Stimulated activated CD8-positive, alpha-beta memory T cell treated with anti-CD3 and anti-CD28 coated beads, Interleukin-15, amount 100 ng/mL, for 24 hours (primary cell): ENCODE measurements around the gene LMO7.
"Not testable (repeated sequence)": the region's sequence is repeated elsewhere in the genome, so short reads cannot be mapped to it uniquely, and the experiment has no call there.

Source experiments
- DNase-seq: peaks from one replicate; pipeline ENCODE4 v3.0.0-alpha.2; 2020; ENCODE audit warnings: low read depth

LMO7 gene

DNA sequence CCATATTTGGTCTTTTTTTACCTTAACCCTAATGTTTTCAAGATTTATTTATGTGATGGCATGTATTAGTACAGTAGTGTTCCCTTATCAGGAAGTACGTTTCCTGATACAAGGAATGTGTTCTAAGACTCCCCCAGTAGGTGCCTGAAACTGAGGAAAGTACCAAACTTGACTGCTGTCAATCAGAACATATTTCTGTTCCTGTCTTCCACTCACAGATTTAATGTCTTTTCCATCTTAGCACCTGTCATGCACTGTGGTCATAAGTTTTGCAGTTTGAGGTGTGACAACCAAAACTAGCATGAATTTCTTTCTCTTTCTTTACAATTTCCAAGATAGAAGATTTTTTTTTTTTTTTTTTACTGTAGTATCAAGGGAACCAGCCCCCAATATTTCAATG, 62.9 kb downstream of the LMO7 start:
- DNase-seq: no peak

DNA sequence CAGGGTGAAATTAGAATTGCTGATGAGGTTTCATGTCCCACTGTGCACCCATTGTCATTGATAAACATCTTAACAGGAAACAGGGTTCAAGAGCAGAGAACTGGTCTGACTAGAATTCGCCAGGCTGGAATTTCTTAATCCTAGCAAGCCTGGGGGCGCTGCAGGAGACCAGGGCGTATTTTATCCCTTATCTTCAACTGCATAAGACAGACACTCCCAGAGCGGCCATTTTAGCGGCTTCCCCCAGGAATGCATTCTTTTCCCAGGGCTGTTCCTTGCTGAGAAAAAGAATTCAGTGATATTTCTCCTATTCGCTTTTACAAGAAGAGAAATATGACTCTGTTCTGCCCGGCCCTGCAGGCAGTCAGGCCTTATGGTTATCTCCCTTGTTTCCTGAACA, 63.6 kb downstream of the LMO7 start:
- DNase-seq: not testable (repeated sequence)

DNA sequence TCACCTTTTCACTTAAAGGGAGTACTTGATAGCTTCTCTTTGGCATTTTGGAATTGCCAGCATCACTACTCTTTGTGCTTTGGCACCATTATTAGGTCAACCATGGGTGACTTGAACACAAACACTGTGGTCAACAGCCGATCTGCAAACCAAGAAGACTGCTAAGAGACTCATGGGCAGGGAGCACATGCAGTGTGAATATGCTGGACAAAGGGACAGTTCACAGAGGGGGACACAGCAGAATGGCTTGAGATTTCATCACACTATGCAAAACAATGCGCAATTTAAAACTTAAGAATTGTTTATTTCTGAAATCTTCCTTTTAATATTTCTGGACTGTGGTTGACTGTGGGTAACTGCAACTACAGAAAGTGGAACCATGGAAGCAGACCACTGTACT, 64.4 kb downstream of the LMO7 start:
- DNase-seq: no peak

DNA sequence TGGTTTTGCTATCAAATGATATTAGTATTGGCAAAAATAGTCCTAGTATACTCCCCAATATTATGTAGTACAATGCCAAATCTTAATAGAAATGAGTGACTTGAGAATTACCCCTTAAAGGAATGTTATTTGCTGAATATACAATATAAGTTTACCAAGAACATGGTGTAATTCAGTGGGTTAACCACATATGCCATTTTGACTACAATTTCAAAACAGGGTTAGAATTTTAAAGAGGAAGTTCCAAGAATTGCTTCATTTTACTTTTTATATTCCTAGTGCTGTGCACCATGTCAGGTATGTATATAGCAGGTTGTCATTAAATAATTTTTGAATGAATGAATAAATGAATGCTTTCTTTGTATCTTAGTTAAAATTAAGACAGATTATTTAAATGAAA, 66.3 kb downstream of the LMO7 start:
- no peak for DNase-seq

DNA sequence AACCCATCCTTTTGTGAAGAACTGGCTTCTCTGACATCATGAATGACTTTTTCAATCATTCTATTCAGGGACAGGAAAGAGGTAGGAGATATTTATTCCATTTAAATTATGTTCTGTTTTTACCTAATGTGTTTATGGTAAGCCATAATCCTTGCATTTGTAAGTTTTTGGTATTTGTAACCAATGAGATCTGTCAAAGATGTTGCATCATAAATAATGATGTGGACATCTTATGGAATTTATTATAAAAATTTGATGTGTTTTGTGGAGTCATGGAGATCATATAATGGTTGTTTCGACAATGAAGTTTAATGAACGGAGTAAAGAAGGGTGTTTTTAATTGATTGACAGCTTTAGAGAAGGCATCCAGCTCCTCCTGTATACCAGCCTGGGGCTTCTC, 67.6 kb downstream of the LMO7 start:
- no peak for DNase-seq

DNA sequence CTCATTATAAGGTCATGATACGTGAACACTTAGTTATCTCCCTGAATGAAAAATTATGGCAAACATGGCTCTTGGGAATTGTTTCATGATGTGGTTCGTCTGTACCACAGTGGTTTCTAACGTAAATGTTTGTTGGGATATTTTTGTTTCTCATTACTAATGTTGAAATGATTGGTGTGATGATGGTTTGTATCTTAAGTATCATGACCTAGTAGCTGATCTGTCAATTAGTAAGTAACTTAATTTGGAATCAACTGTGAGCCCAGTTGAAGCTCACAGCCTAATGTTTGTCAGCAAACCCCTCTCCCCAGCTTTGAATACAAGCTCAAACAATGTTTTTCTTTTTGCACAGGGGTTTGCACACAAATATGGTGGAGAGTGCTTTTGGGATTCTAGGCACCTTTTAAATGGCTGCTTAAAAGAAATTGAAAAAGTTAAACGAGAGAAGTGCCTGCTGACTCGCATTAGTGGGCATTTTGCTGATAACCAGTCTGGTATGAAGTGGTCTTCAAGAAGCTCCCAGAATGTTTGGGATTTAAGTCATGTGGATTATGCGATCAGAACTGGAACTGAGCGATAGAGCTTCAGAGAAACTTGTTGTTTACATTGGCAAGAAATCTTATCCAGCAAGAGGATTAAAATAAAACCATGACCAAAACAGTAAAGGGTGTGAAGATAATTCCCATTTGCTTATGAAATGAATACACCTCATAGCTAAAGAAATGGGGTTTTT, 68.2 kb downstream of the LMO7 start:
- no peak for DNase-seq

DNA sequence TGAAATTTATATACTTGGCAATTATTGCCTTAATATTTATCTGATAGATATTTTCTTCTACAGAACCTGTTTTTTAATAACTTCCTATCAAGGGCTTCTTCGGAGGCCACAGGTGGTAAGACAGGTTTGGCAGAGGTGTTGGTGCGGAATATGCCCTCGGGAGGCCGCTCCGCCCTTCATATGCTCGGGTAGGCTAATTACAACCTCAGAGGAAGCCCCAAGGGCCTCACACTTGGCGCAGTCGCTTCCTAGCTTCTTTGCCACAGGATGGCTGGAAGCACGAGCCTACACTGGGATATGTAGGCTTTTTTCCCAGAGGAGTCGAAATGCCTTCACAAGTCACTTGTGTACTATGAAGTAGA, 68.8 kb downstream of the LMO7 start:
- no peak for DNase-seq

DNA sequence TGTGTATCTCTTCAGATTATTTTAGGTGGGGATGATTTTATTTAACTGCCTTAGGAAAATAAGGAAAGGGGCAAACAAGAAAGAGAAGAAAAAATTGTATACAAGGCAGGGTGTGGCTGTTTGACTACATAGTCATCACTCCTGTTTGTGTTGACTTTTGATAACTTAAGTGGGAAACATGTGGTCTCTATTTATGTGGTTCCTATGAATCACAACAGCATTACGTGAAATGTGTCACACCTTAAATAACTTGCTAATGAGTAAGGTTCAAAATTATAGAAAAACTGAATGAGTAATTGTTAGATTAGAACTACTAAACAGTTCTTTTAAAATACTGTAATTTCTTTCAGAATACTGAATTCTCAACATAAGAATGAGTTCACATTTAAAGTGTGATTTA, 69.3 kb downstream of the LMO7 start:
- no peak for DNase-seq

DNA sequence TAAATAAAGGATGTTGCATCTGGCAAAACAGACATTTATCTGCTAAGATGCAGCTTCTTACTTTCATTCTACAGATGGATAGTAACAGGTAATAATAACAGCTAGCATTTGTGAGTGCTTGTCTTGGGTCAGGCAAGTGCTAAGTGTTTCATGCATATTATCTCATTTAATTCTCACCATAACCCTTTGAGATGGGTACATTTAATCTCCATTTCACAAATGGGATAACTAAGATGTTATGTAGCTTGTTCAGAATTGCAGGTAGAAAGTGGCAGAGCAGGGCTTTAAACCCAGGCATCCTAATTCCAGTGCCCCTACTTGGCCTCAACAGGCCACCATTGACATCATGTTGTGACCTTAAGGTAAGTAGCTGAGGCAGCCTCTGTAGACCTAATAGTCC, 69.8 kb downstream of the LMO7 start:
- no peak for DNase-seq

DNA sequence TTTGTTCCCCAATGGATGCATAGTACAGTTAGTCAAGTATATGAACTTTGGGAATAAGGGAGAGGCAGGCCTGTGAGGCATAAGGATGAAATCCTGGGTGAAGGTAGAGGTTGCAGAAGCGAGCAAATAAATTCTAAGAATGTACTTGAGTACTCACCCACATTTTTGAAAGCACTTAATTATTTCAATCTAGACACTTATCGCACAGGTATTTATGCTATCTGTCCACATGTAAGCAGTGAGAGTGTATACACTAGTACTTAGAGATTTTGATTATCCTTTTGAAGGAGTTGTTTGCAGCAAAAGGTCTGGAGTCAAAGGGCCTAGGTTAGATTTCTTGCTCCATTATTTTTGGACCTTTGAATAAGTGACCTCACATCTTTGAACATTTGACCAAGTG, 77.7 kb downstream of the LMO7 start:
- DNase-seq: no peak

DNA sequence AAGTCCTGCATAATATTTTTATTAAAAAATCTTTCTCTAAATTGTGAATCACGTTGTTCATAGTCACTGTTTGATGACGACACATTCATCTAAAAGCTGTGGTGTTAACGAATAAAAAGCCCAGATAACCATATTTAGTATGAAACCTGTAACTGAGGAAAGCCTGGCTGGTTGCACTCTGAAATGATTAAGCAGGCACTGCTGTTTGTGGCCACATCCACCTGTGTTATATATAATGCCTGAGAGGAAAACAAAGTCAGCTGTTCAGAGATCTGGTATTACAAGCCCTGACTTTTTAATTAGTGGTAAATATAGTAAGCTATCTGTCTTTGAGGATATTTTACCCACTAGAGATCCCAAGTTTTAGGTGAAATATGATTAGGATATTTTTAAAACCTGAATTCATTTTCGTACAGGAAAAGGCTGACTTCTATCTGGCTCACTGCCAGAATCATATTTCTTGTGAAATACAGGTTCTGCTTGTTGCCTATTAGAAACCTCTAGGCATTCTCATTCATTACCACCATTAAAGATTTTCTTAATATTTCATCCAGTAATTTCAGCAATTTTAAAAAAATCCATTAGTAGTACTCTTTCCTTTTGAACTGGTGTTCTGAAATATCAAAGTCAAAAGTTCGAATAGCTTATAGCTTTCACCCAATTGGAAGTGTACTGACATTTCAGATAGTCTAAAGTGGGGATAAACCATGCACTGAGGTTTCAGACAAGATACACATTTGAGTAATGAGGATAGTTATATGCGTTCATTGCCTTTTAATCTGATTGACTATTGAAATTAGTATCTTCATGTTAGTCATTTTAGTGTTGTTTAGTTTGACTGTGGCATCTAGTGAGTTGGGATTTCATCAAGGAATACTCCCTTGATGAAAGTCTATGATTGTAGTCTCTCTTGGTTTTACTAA, 79.7 kb downstream of the LMO7 start:
- no peak for DNase-seq

DNA sequence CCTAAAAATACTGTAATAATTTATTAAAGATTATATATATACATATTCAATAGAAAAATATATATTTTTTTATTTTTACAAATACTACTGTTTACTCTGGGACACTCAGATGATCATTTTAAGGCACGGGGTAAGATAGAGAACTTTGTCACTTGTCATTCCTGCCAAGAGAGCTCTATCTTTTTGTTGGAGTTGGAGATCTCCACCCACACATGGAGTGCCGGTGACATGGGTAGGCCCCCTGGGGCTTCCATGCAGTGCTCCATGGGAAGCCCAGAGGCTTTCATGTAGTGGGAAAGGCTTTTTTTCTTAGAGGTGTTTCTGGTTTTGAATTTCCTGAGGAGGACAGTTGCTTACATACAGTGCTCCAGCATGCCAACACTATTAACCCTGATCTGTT, 81.4 kb downstream of the LMO7 start:
- no peak for DNase-seq

DNA sequence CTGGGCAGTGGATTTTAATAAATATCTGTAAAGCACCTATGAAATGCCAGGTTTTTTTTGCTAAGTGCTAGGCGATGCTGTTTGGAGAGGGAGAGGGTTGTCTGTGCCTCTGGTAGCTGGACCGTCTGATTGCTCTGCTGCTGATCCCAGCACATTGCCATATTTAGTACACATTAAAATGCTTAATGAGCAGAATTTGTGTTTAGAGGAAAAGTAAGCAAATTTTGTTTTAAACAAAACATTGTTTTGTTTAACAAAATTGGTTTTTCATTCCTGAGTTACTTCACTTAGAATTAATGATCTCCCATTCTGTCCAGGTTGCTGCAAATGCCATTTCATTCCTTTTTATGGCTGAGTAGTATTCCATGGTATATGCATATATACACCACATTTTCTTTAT, 85.2 kb downstream of the LMO7 start:
- DNase-seq: no peak

DNA sequence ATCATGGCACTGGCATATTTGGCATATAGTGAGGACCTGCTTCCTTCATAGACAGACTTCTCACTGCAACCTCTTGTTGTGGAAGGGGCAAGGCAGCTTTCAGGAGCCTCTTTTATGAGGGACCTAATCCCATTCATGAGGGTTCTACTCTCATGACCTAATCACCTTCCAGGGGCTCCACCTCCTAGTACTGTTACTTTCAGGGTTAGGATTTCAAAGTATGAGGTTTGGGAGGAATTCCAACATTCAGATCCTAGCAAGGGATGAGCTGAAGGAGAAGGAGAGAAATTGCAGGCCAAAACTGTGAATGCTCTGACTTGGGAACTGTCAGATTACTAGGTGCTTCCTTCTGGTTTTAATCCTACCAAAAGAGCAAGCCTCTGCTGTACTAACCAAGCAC, 87.8 kb downstream of the LMO7 start:
- DNase-seq: no peak

DNA sequence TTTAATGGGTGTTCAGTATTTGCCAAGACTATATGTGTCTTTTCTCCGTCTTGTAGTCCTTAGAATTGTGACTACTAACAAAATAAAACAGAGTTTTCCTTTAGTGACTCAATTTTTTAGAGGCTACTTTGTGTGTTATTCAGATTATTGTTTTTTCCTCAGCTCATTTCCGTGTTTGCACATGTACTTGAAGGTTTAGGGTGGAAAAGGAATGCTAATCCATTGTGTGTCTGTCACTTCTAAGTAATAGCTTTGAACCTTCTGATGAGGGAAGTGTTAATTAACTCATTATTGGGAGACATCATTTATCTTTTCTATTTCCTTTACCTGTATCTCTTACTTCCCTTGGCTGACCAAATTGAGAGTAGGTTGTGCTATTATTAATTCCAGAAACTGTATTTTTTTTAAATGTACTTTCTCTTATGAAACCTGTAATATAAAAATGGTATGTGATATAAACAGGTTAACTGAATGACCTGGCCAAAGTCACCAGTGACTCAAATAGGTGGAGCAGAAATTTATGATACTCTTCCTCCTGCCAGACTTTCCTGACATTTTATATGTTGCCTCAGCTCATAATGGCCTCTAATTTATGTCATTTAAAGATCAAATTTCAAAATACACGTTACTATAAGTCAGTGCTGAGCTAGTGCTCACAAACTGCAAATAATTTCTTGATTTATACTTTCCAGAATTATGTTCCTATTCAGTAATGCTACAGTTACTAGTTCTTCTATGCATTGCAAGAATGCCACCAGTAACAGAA, 88.8 kb downstream of the LMO7 start:
- DNase-seq: no peak

DNA sequence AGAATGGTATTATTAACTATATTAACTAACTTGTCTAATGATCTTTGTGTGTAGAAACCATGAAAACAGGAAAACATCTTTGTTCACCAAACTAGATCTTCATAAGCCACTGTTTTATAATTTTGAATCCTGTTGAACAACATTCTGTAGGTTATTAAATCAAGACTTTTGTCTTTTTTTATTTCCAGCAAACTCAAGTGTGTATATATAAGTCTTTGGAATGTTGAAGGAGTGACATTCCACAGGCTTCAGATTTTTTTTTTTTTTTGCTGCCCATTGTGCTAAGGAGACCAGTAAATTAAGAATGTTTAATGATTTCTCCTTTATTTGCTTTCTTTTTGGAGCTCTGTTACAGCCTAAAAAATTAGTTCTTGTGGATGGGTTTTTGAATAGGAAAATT, 89.6 kb downstream of the LMO7 start:
- no peak for DNase-seq

DNA sequence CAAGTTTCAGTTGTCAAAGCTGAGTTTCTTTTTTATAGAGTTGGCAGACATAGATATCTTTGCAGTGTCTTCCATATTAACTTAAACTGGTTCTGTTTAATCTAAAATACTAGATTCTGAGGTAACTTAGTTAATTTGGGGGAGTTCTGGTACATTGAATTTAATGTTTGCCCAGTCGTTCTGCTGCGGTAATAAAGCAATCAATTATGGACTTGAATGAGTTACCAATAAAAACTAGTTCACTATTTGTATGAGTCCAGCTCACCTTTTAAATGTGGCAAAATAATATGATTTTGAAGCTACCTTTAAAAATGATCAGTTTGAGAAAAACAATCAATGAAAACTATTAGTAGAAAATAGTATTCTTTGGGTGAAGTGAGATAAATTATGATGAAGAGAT, 90.2 kb downstream of the LMO7 start:
- no peak for DNase-seq

DNA sequence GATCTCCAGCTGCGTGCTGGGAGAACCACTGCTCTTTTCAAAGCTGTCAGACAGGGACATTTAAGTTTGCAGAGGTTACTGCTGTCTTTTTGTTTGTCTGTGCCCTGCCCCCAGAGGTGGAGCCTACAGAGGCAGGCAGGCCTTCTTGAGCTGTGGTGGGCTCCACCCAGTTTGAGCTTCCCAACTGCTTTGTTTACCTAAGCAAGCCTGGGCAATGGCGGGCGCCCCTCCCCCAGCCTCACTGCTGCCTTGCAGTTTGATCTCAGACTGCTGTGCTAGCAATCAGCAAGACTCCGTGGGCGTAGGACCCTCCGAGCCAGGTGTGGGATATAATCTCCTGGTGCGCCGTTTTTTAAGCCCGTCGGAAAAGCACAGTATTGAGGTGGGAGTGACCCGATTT, 97.0 kb downstream of the LMO7 start:
- not testable (repeated sequence) for DNase-seq

DNA sequence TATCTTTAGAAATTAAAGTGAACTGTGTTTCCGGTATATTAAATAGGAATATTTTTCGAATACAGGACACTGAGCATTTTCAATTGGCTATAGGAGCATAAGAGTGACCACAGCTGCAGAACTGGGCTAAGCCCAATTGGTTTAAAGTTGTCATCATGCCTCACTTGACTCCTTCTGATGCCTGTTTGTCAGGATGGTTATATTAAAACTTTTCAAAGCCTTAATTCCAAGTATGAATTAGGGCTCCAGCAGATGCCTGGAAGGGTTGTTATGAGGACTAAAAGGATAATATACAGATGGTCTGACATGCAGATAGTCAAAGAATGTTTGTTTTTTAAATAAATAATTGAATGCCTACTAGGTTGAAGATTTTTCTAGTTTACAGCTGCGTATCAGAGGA, 100.0 kb downstream of the LMO7 start:
- DNase-seq: no peak

DNA sequence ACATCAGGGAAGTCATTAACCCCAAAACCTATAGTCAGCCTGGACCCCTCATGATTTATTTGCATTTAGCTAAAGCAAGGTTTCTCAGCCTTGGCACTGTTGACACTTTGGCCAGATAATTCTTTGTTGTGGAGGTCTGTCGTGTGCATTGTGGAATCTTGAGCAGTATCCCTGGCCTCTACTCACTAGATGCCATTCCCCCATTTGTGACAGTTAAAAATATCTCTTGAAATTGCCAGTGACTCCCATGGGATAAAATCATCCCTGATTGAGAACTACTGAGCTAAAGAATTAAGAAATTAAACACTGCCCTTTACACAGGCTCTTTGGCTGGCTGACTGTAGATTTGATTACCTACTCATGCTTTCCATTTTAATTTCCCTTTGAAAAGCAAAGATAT, 102.7 kb downstream of the LMO7 start:
- DNase-seq: no peak

DNA sequence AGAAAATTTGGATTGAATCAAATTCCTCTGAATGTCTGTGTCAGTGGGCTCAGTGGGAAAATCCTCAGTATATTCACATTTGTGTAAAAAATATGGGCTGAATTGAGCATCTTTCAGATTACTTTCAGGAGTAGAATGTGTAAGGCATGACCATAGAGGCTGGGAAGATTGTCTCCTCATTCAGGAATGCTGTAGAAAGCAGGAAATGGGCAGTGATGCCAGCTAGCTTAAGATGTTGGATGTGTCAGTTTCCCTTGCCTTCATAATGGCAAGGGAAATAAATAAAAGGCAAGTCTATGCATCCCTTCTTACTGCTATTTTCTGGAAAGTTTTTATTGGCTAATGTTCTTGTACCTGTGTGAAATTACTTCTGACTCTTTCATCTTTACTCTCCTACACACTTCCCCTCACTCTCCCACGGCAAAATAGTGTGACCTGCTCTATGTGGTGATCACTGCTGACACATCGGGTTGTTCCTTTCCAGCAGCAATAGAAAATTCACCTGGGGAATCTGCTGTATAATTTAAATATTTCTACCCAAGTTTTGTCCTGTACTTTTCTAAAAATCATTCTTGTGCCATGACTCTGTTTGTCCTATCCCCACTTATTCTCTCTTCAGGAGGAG, 103.2 kb downstream of the LMO7 start:
- DNase-seq: no peak

DNA sequence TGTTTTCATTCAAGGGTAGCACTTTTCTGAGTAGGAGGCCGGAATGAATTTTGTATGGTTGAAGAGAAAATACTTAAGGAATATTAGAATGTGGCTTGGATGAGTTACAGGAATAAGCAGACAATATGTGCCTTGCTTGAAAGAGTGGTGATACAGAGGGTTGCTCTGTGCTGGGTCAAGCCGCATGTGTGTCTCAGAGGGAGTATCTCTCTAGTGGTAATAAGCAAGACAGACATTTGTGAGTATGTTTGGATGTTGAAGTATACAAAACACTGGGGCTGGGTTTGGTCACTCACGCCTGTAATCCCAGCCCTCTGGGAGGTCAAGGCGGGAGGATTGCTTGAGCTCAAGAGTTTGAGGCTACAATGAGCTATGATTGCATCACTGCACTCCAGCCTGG, 103.9 kb downstream of the LMO7 start:
- no peak for DNase-seq
